Measurements from ENCODE around the gene WFDC10A. TPM values are rescaled to one million over a fixed set of nuclear protein-coding genes. Genes with fewer than 3 reads are reported as not detected.

WFDC10A gene
- total RNA-seq, 1 donor from 2014 or later, result not detected

Other genes starting within 250 kb of the WFDC10A start
- 7.4 TPM for gene DBNDD2, start 221.4 kb upstream of the WFDC10A start, total RNA-seq
- gene PIGT, start 213.6 kb upstream of the WFDC10A start, total RNA-seq, result 8.6 TPM
- gene WFDC2, start 160.0 kb upstream of the WFDC10A start, total RNA-seq, result 3.7 TPM
- gene SPINT3, start 114.1 kb upstream of the WFDC10A start, total RNA-seq, result not detected
- gene WFDC6, start 90.3 kb upstream of the WFDC10A start, total RNA-seq, result not detected
- not detected for gene EPPIN, start 82.3 kb upstream of the WFDC10A start, total RNA-seq
- gene WFDC8, start 50.5 kb upstream of the WFDC10A start, total RNA-seq, result not detected
- gene WFDC9, start 1.5 kb downstream of the WFDC10A start, total RNA-seq, result not detected
- not detected for gene WFDC11, start 40.5 kb downstream of the WFDC10A start, total RNA-seq
- not detected for gene WFDC13, start 72.3 kb downstream of the WFDC10A start, total RNA-seq
- not detected for gene WFDC10B, start 75.3 kb downstream of the WFDC10A start, total RNA-seq
- gene SPINT4, start 92.6 kb downstream of the WFDC10A start, total RNA-seq, result not detected
- 0.49 TPM for gene WFDC3, start 162.1 kb downstream of the WFDC10A start, total RNA-seq
- gene DNTTIP1, start 162.2 kb downstream of the WFDC10A start, total RNA-seq, result 9.6 TPM
- 3.2 TPM for gene UBE2C, start 182.9 kb downstream of the WFDC10A start, total RNA-seq
- gene TNNC2, start 197.6 kb downstream of the WFDC10A start, total RNA-seq, result 0.25 TPM
- gene SNX21, start 204.1 kb downstream of the WFDC10A start, total RNA-seq, result 12.3 TPM
- 23.1 TPM for gene ACOT8, start 227.7 kb downstream of the WFDC10A start, total RNA-seq
- gene ZSWIM3, start 227.9 kb downstream of the WFDC10A start, total RNA-seq, result 8.6 TPM

Data from temporal lobe (tissue), 1 donor.